Endothelial cell of umbilical vein (primary cell): ENCODE data around the gene TESK2. TPM values are rescaled to one million over a fixed set of nuclear protein-coding genes. Genes with fewer than 3 reads are reported as not detected.

ENCODE experiments used
- BruUV-seq: library from RNA; stranded (reverse); fragments of 400-500 nt; replicated peaks from 2 replicates; lab custom pipeline; 2021; lab: Mats Ljungman, UMichigan
- CTCF ChIA-PET: fragments of 300-600, 350-600 bp; sonication (Branson Sonifier 250); formaldehyde crosslinking; loops from one replicate; lab custom pipeline; 2021; ENCODE audit warnings: antibody characterized with exemption, inconsistent platforms; lab: Charles Lee
- POLR2A ChIA-PET: fragments of 300-600, 350-600 bp; sonication (Branson Sonifier 250); formaldehyde crosslinking; loops from one replicate; lab custom pipeline; 2021; ENCODE audit warnings: antibody characterized with exemption, inconsistent platforms; lab: Charles Lee
- DNase-seq: peaks from one replicate; pipeline ENCODE4 v3.0.0-alpha.2; 2011; ENCODE audit warnings: low read depth, low spot score
- FAIRE-seq: peaks from 2 replicates; lab custom pipeline; 2011; peaks lifted over from hg19 to GRCh38; lab: Jason Lieb, UNC
- H2AFZ ChIP-seq: 2 replicates; pipeline ENCODE4 v1.6.0; 2012; ENCODE audit warnings: low read depth, low read length, control low read depth, inconsistent platforms
- H3K27ac ChIP-seq: 2 replicates; pipeline ENCODE4 v1.5.1; 2011; ENCODE audit warnings: low read depth, mild to moderate bottlenecking, control low read depth, low read length, moderate library complexity; ENCODE audit not compliant: insufficient read depth
- H3K27me3 ChIP-seq, 2 experiments: 2 replicates each; pipeline versions ENCODE4 v1.6.0 to v1.6.1; 2011; ENCODE audit warnings: low read length in 2 of 2, mixed read lengths in 1 of 2; ENCODE audit not compliant: control insufficient read depth in 2 of 2, insufficient read depth in 2 of 2
- H3K36me3 ChIP-seq, 2 experiments: 2 replicates in 1 of 2; 3 replicates in 1 of 2; pipeline ENCODE4 v1.5.1; 2011; ENCODE audit warnings: low read length in 2 of 2, mild to moderate bottlenecking in 1 of 2, moderate library complexity in 1 of 2; ENCODE audit not compliant: control insufficient read depth in 2 of 2, insufficient read depth in 2 of 2; ENCODE audit errors: extremely low read depth in 1 of 2
- H3K4me1 ChIP-seq: 3 replicates; pipeline ENCODE4 v1.5.1; 2011; ENCODE audit warnings: mild to moderate bottlenecking, low read length; ENCODE audit not compliant: control insufficient read depth, insufficient read depth; ENCODE audit errors: extremely low read depth
- H3K4me2 ChIP-seq: 2 replicates; pipeline ENCODE4 v1.6.1; 2011; ENCODE audit warnings: low read length, control low read depth, mixed read lengths; ENCODE audit not compliant: insufficient read depth
- H3K4me3 ChIP-seq, 3 experiments: fragments of 200-600 bp in 1 of 3; sonication (generic), shearing (Covaris generic) in 1 of 3; replicated peaks in 1 of 3; 2 replicates each; pipeline ENCODE4 v1.5.1; 2011 to 2016; ENCODE audit warnings: control low read depth in 3 of 3, low read length in 3 of 3, mild to moderate bottlenecking in 2 of 3, inconsistent platforms in 1 of 3, low read depth in 1 of 3, moderate library complexity in 1 of 3; ENCODE audit not compliant: insufficient read depth in 1 of 3
- H3K79me2 ChIP-seq: 2 replicates; pipeline ENCODE4 v1.6.0; 2012; ENCODE audit warnings: low read length, inconsistent platforms; ENCODE audit not compliant: control insufficient read depth, insufficient read depth
- H3K9ac ChIP-seq: replicated peaks from 2 replicates; pipeline ENCODE3; 2011; ENCODE audit warnings: low read length, control low read depth; ENCODE audit not compliant: insufficient read depth; ENCODE audit errors: extremely low read depth
- H3K9me1 ChIP-seq: replicated peaks from 3 replicates; pipeline ENCODE4 v1.6.0; 2011; ENCODE audit warnings: mild to moderate bottlenecking, low read length; ENCODE audit not compliant: control insufficient read depth, insufficient read depth; ENCODE audit errors: extremely low read depth
- H3K9me3 ChIP-seq: replicated peaks from 2 replicates; pipeline ENCODE4 v1.5.1; 2012; ENCODE audit warnings: low read length, inconsistent platforms; ENCODE audit not compliant: control insufficient read depth, insufficient read depth
- H4K20me1 ChIP-seq: replicated peaks from 2 replicates; pipeline ENCODE3; 2011; ENCODE audit warnings: mild to moderate bottlenecking, low read length; ENCODE audit not compliant: control insufficient read depth, insufficient read depth; ENCODE audit errors: extremely low read depth
- CTCF ChIP-seq, 2 donors: IDR thresholded peaks; 1 replicate in 1 of 2; 2 replicates in 1 of 2; pipeline ENCODE4 v1.5.1; 2011; ENCODE audit warnings: low read length in 2 of 2, mild to moderate bottlenecking in 2 of 2, moderate library complexity in 2 of 2, control low read depth in 1 of 2, inconsistent platforms in 1 of 2, low read depth in 1 of 2; ENCODE audit not compliant: insufficient read depth in 1 of 2; ENCODE audit errors: extremely low read depth in 1 of 2
- FOS ChIP-seq: IDR thresholded peaks from 2 replicates; pipeline ENCODE4 v1.6.1; 2011; ENCODE audit warnings: mild to moderate bottlenecking, low read length, moderate library complexity, borderline replicate concordance; ENCODE audit not compliant: insufficient read depth
- GATA2 ChIP-seq: IDR thresholded peaks from 2 replicates; pipeline ENCODE4 v1.7.0; 2011; ENCODE audit warnings: low read depth, mild to moderate bottlenecking, moderate library complexity, mixed read lengths, low read length; ENCODE audit not compliant: insufficient read length, insufficient read depth
- JUN ChIP-seq: IDR thresholded peaks from 2 replicates; pipeline ENCODE4 v1.6.1; 2011; ENCODE audit warnings: borderline replicate concordance, low read depth; ENCODE audit not compliant: insufficient read length, insufficient read depth
- MAX ChIP-seq: IDR thresholded peaks from 2 replicates; pipeline ENCODE4 v1.6.1; 2011; ENCODE audit not compliant: insufficient read depth, insufficient read length
- MYC ChIP-seq: IDR thresholded peaks from one replicate; pipeline ENCODE4 v1.6.1; 2011; ENCODE audit warnings: mild to moderate bottlenecking, low read depth, low read length
- POLR2AphosphoS5 ChIP-seq: IDR thresholded peaks from 2 replicates; pipeline ENCODE4 v1.6.1; 2012; ENCODE audit warnings: low read depth, mild to moderate bottlenecking, control low read depth, low read length, moderate library complexity; ENCODE audit not compliant: insufficient read depth
- dilution Hi-C: fragments of 300-500 bp; cut with MboI; formaldehyde crosslinking; loops from one replicate; pipeline ENCODE4 v1.15.0; 2019; ENCODE audit warnings: low sequenced_read_pairs; ENCODE audit not compliant: extremely low pct_ligation_motif_present
- intact Hi-C: fragments of 100-400 bp; cut with micrococcal nuclease; formaldehyde crosslinking; loops from one replicate; pipeline ENCODE4 v1.10.0; 2022
- polyA plus RNA-seq, 4 experiments: library from polyadenylated mRNA; depleted of rRNA in 3 of 4; stranded (reverse) in 3 of 4; unstranded in 1 of 4; fragments of >200 nt; gene quantifications; 2 replicates each; pipeline versions ENCODE4 v1.2.1 to v1.2.3, GENCODE V29; 2011 to 2012; ENCODE audit warnings: missing spikeins in 1 of 4
- total RNA-seq: library from RNA; stranded (reverse); gene quantifications from 2 replicates; pipeline ENCODE4 v1.2.3, GENCODE V29; 2021

Gene TESK2
- total and polyA plus RNA-seq, 2 donors (not counting 3 experiments of a cell fraction or from before 2014, with no cell fraction given) = 2.1 to 2.6 TPM

GRCh38 chr1:45306319-45306718 lies 184.6 kb downstream of the TESK2 start:
- peak; percentile 82 for TF ChIP-seq FOS
- TF ChIP-seq MYC = no peak
- peak; percentile 23 for TF ChIP-seq POLR2AphosphoS5
- no peak for TF ChIP-seq MAX
- TF ChIP-seq JUN = no peak
- TF ChIP-seq GATA2 = peak; percentile 9
- no peak for TF ChIP-seq CTCF (IDR thresholded peaks at IDR 0.05; ENCODE audit: extremely low read depth in 1 of 2, insufficient read depth in 1 of 2, low read depth in 1 of 2, low read length in 2 of 2)
- ChIA-PET CTCF (interaction anchor here (1.3 to 3.2 kb wide), 5 partner anchors 34 to 295 kb away, joined by 3 to 13 read pairs (median 8); partner anchors contain the start of genes HECTD3, MUTYH, TOE1 and UROD), POLR2A (interaction anchor here (1.4 kb wide), 1 partner anchor 216 kb away, joined by 3 read pairs; the partner anchor contains the start of gene PRDX1)
- Histone ChIP-seq H3K27ac (peak overlapping the region; percentile 3), H3K4me1 (peaks cover 14% of the 10 kb centered on the region), H3K79me2 (no peaks in the 10 kb centered on the region), H3K9ac (no peak overlapping the region), H3K4me2 (peak overlapping the region; percentile 16), H3K9me1 (no peaks in the 10 kb centered on the region), H3K27me3 (no peaks in the 10 kb centered on the region), H2AFZ (peak overlapping the region; percentile 60), H4K20me1 (no peaks in the 10 kb centered on the region), H3K36me3 (no peaks in the 10 kb centered on the region), H3K4me3 (no peak overlapping the region), H3K9me3 (no peaks in the 10 kb centered on the region)
- FAIRE-seq (no peak), DNase-seq (peak; percentile 25)
- BruUV-seq = no TSS peak
- dilution Hi-C loops (no loop called here), intact Hi-C loops (no loop called here)
